Right lobe of liver (tissue), 6 donors: Measurements from ENCODE around the gene RUFY2. TPM values are rescaled to one million over a fixed set of nuclear protein-coding genes. Genes with fewer than 3 reads are reported as not detected.
A peak's percentile ranks its signal among the peaks of the same experiment; 100 is the strongest.

ENCODE experiments used
- ATAC-seq, 4 donors: fragments of 200-7000 bp; cut with Tn5 transposase; one replicate each; pipeline ENCODE4 v1.9.1; 2020; ENCODE audit warnings: mild to moderate bottlenecking in 4 of 4, moderate library complexity in 4 of 4
- DNase-seq, 3 donors: peaks; one replicate each; pipeline ENCODE4 v3.0.0-alpha.2; 2020
- H3K27ac ChIP-seq, 3 donors: fragments of 200-600 bp; one replicate each; pipeline ENCODE4 v1.8.0; 2022
- H3K27me3 ChIP-seq, 2 donors: fragments of 200-600 bp; one replicate each; pipeline ENCODE4 v1.8.0; 2022
- H3K36me3 ChIP-seq, 4 donors: fragments of 200-600 bp; sonication (generic) in 1 of 4; one replicate each; pipeline versions ENCODE4 v1.5.1 to v1.8.0; 2017 to 2022; ENCODE audit warnings: control low read depth in 1 of 4
- H3K4me1 ChIP-seq, 4 donors: fragments of 200-600 bp; sonication (generic) in 1 of 4; one replicate each; pipeline versions ENCODE4 v1.5.1 to v1.8.0; 2017 to 2022; ENCODE audit warnings: control low read depth in 1 of 4
- H3K4me3 ChIP-seq, 3 donors: fragments of 200-600 bp; one replicate each; pipeline ENCODE4 v1.8.0; 2022
- H3K9me3 ChIP-seq, 4 donors: fragments of 200-600 bp; sonication (generic) in 1 of 4; one replicate each; pipeline versions ENCODE4 v1.5.1 to v1.8.0; 2017 to 2022; ENCODE audit warnings: control low read depth in 1 of 4
- POLR2A ChIP-seq: fragments of 450-650 bp; IDR thresholded peaks from one replicate; pipeline ENCODE4 v1.6.1; 2017; ENCODE audit warnings: antibody characterized with exemption, mild to moderate bottlenecking
- WGBS: methylation state at CpG from one replicate; pipeline ENCODE4 v1.1.6; 2018; ENCODE audit warnings: low coverage, low lambda C conversion rate; ENCODE audit not compliant: insufficient coverage; ENCODE audit errors: missing lambda C conversion rate; 5-methylcytosine and 5-hydroxymethylcytosine counted together
- intact Hi-C, 2 donors: fragments of 100-400 bp; cut with DNase I; formaldehyde crosslinking; loops; one replicate each; pipeline versions ENCODE4 v1.11.2 to v1.14.1; 2022
- total RNA-seq, 6 experiments: library from RNA; depleted of rRNA in 2 of 6; stranded (reverse); fragments of >200 nt in 2 of 6; fragmentation: NEBNext Ultra II Directional in 3 of 6; extraction: Animal tissue kit (Norgen Biotek cat#: 25700) in 3 of 6; gene quantifications; one replicate each; pipeline versions ENCODE4 v1.1.0 to v1.2.4, GENCODE V29; 2016 to 2023
- TF ChIP-seq, protein P1 (sequence below), 4 donors: fragments of 200-600 bp in 3 of 4; fragments of 450-650 bp in 1 of 4; IDR thresholded peaks; one replicate each; pipeline versions ENCODE4 v1.5.1 to v1.8.0; 2016 to 2022; ENCODE audit warnings: antibody characterized with exemption in 4 of 4, mild to moderate bottlenecking in 2 of 4
- donor health status: DM: no; HTN: yes; CAD: no.
- donor health status: DM: no; HTN: no; CAD: no.
- donor health status: DM: no; HTN: no; CAD: no.
- donor health status: DM: no; HTN: yes; CAD: no.
- donor health status: DM: no; HTN: yes; CAD: no.

The RUFY2 gene
- total RNA-seq, 6 experiments from 2014 or later, result 4.7 to 9.0 (median 5.6) TPM

DNA sequence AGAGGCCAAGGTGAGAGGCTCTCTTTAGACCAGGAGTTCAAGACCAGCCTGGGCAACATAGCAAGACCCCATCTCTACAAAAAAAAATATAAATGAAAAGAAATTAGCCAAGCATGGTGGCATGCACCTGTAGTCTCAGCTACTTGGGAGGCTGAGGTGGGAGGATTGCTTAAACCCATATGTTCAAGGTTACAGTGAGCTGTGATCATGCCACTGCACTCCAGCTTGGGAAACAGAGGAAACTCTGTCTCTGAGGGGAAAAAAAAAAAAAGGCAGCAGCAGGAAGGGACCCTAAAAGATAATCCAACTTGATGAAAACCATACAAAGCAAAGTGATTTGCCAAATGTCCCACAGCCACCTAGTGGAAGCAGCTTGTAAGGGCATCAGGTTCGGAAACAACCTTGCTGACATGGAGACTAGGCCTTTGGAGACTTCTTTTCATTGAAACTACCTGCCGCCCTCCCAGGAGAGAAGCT, 58.8 kb downstream of the RUFY2 start:
- no peak for TF ChIP-seq POLR2A
- TF ChIP-seq, protein P1, sequence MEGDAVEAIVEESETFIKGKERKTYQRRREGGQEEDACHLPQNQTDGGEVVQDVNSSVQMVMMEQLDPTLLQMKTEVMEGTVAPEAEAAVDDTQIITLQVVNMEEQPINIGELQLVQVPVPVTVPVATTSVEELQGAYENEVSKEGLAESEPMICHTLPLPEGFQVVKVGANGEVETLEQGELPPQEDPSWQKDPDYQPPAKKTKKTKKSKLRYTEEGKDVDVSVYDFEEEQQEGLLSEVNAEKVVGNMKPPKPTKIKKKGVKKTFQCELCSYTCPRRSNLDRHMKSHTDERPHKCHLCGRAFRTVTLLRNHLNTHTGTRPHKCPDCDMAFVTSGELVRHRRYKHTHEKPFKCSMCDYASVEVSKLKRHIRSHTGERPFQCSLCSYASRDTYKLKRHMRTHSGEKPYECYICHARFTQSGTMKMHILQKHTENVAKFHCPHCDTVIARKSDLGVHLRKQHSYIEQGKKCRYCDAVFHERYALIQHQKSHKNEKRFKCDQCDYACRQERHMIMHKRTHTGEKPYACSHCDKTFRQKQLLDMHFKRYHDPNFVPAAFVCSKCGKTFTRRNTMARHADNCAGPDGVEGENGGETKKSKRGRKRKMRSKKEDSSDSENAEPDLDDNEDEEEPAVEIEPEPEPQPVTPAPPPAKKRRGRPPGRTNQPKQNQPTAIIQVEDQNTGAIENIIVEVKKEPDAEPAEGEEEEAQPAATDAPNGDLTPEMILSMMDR (IDR thresholded peaks at IDR 0.05), result peak; percentile 48 to 72 (median 68)
- H3K27me3 ChIP-seq, result no peaks in the 10 kb centered on the region
- no peak overlapping the region for H3K4me3 ChIP-seq
- H3K36me3 ChIP-seq, result peaks cover 0 to 40% (median 17%) of the 10 kb centered on the region in 4 donors
- DNase-seq, result peak in 1 of 3 donors; percentile 22
- peak; percentile 85 to 91 (median 88) for ATAC-seq
- intact Hi-C loops, result loop anchor here in 1 of 2 donors (5.0 kb wide), 1 partner anchor 136 kb away; no protein-coding TSS in a partner anchor
- no peaks in the 10 kb centered on the region for H3K9me3 ChIP-seq
- H3K27ac ChIP-seq, result no peak overlapping the region
- no peaks in the 10 kb centered on the region for H3K4me1 ChIP-seq
- 25% methylated on average over 1 of the region's 2 CpGs for WGBS

DNA sequence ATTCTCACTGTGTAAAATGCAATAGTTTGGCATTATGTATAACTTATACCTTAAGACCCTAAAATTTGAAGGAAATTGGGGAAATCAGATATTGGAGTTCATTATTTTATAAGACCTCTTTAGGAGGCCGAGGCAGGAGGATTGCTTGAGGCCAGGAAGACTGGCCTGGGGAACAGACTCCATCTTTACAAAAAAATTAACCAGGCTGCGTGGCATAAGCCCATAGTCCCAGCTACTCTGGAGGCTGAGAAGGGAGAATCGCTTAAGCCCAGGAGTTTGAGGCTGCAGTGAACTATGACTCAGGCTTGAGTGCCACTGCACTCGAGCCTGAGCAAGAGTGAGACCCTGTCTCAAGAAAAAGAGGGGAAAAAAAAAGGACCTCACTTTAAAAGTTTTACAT, 60.3 kb downstream of the RUFY2 start:
- no peak overlapping the region for H3K4me3 ChIP-seq
- intact Hi-C loops, result loop anchor here in 1 of 2 donors (5.0 kb wide), 1 partner anchor 134 kb away; no protein-coding TSS in a partner anchor
- no peak for ATAC-seq

DNA sequence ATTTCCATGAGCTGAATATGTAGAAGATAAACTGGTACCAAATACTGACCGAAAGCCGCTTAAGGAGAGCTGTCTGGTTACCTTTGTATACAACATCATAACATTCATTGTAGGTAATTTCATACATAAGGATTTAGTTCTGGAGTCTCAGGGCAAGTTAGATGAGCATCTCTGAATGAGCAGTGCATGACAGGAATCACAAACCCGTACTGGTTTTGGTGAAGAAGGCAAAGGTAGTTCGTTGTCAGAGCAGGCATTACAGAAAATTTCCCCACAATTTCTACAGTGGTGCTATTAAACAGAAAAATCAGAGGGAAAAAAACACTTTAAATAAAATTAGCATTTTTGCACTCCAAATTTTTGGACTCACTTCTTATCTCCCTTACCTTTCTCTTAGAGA, 61.5 kb downstream of the RUFY2 start:
- DNase-seq (no peak), ATAC-seq (no peak)
- no peak for TF ChIP-seq POLR2A
- TF ChIP-seq, protein P1 (IDR thresholded peaks at IDR 0.05), result no peak
- H3K36me3 ChIP-seq, result peaks cover 0 to 51% (median 33%) of the 10 kb centered on the region in 4 donors
- no peaks in the 10 kb centered on the region for H3K27me3 ChIP-seq
- H3K27ac ChIP-seq, result no peak overlapping the region
- H3K4me3 ChIP-seq, result no peak overlapping the region
- intact Hi-C loops, result loop anchor here in 1 of 2 donors (5.0 kb wide), 1 partner anchor 133 kb away; no protein-coding TSS in a partner anchor
- no peaks in the 10 kb centered on the region for H3K9me3 ChIP-seq
- WGBS, result 90% methylated on average over 4 of the region's 4 CpGs
- no peaks in the 10 kb centered on the region for H3K4me1 ChIP-seq

More for the DNA sequence above, 60.3 kb downstream of the RUFY2 start:
- no peak for DNase-seq
- Histone ChIP-seq H3K36me3 (peaks cover 0 to 41% (median 24%) of the 10 kb centered on the region in 4 donors), H3K27me3 (no peaks in the 10 kb centered on the region), H3K27ac (no peak overlapping the region), H3K4me1 (no peaks in the 10 kb centered on the region), H3K9me3 (no peaks in the 10 kb centered on the region)
- WGBS, result 88% methylated on average over 4 of the region's 4 CpGs
- TF ChIP-seq, protein P1 (IDR thresholded peaks at IDR 0.05), result no peak
- TF ChIP-seq POLR2A, result no peak

DNA sequence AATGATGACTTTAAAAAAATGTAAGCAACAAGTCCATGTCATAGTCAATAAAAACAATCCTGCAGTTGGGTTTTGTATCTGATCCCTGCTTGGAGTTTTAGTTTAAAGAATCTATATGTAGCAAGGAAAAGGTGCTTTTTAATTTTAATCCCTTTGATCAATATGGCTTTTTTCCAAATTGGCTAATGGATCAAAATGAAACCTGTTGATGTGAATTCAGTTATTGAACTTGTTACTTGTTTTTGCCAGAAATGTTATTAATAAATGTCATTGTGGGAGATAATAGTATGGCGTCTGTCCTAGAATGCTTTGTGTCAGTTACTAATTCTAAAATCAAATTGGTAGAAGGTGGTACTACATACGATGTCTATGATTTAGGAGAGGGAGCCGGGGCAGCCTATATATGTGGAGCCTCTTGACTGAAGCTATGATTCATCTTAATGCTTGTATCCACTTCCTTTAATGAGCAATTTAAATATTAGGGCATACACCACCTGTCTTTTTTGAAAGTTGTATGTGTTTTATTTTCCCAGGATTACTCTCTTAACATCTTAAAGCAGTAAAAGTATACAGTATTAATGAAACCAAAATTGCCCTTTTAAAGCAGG, 64.1 kb downstream of the RUFY2 start:
- no peak for DNase-seq
- ATAC-seq, result no peak
- Histone ChIP-seq H3K4me3 (no peak overlapping the region), H3K27ac (no peak overlapping the region), H3K27me3 (no peaks in the 10 kb centered on the region), H3K9me3 (no peaks in the 10 kb centered on the region), H3K36me3 (peaks cover 17 to 77% (median 55%) of the 10 kb centered on the region in 4 donors), H3K4me1 (peaks cover 0 to 3% (median 1%) of the 10 kb centered on the region in 4 donors)
- 90% methylated on average over 3 of the region's 3 CpGs for WGBS
- intact Hi-C loops, result no loop called here
- TF ChIP-seq, protein P1 (IDR thresholded peaks at IDR 0.05), result no peak
- no peak for TF ChIP-seq POLR2A
